Measurements from ENCODE around the gene PTX4.

- TF ChIP-seq CTCF (IDR thresholded peaks at IDR 0.05): no peak
- no peak for TF ChIP-seq POLR2A (IDR thresholded peaks at IDR 0.05)
Observed at GRCh38 chr16:1487395-1488053, 1.2 kb downstream of the PTX4 start.

Data from lower leg skin (tissue), 3 donors.